Spleen (tissue), 7 donors: ENCODE measurements around the gene HIP1.

ENCODE experiments used
- POLR2A ChIP-seq, 3 donors: fragments of 450-650 bp; IDR thresholded peaks; one replicate each; pipeline ENCODE4 v1.5.1; 2017; ENCODE audit warnings: antibody characterized with exemption in 3 of 3, mild to moderate bottlenecking in 1 of 3
- TF ChIP-seq, protein P1 (sequence below), 11 experiments: fragments of 200-600 bp in 7 of 11; fragments of 450-650 bp in 4 of 11; sonication (generic) in 4 of 11; IDR thresholded peaks in 8 of 11; conservative IDR thresholded peaks in 3 of 11; 1 replicate in 7 of 11; 2 replicates in 4 of 11; pipeline versions ENCODE4 v1.4.0 to v1.8.0; 2016 to 2021; ENCODE audit warnings: antibody characterized with exemption in 11 of 11, inconsistent platforms in 4 of 11, mild to moderate bottlenecking in 1 of 11
- donor health status: DM: no; HTN: no; CAD: no; lungs with moderate emphysema.
- donor health status: DM: no; HTN: no; CAD: no.
- donor health status: DM: no; HTN: no; CAD: no.

GRCh38 chr7:75743455-75743859 lies 4.7 kb upstream of the HIP1 start:
- TF ChIP-seq, protein P1, sequence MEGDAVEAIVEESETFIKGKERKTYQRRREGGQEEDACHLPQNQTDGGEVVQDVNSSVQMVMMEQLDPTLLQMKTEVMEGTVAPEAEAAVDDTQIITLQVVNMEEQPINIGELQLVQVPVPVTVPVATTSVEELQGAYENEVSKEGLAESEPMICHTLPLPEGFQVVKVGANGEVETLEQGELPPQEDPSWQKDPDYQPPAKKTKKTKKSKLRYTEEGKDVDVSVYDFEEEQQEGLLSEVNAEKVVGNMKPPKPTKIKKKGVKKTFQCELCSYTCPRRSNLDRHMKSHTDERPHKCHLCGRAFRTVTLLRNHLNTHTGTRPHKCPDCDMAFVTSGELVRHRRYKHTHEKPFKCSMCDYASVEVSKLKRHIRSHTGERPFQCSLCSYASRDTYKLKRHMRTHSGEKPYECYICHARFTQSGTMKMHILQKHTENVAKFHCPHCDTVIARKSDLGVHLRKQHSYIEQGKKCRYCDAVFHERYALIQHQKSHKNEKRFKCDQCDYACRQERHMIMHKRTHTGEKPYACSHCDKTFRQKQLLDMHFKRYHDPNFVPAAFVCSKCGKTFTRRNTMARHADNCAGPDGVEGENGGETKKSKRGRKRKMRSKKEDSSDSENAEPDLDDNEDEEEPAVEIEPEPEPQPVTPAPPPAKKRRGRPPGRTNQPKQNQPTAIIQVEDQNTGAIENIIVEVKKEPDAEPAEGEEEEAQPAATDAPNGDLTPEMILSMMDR (IDR thresholded peaks at IDR 0.05 in 8 of 11, conservative IDR thresholded peaks at IDR 0.05 in 3 of 11), result no peak
- TF ChIP-seq POLR2A (IDR thresholded peaks at IDR 0.05), result no peak
